ENCODE measurements around the gene CTNNB1.
"Not testable (repeated sequence)": the region's sequence is repeated elsewhere in the genome, so short reads cannot be mapped to it uniquely, and the experiment has no call there.

The CTNNB1 gene

DNA sequence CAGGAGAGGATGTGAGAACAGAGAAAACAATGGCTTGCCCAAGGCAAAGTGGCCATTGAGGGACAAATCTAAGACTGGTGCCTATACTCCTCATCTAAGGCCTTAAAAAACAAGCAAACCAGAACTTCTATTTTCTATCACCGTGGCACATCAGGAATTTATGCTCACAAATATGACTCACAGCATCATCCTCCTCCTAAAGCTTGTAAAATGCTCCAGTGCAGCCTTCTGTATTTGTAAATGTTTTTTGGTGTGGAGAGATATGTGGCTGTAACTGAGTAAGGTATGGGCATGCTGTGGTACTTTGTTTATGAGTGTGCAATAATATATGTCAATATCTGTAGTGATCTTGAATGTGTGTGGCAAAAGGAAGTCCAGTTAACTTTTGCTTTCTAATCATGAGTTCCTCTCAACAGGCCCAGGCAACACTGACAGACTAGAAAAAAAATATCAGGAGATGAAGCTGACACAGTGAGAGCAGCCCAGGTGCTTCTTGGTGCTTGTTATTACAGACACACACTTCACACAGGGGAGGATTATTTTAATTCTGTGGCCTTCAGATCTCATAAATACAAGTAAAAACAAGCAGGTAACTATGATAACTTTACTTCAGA is 60.3 kb downstream of the CTNNB1 start:
- DNase-seq (ENCODE audit: low spot score) = no peak

DNA sequence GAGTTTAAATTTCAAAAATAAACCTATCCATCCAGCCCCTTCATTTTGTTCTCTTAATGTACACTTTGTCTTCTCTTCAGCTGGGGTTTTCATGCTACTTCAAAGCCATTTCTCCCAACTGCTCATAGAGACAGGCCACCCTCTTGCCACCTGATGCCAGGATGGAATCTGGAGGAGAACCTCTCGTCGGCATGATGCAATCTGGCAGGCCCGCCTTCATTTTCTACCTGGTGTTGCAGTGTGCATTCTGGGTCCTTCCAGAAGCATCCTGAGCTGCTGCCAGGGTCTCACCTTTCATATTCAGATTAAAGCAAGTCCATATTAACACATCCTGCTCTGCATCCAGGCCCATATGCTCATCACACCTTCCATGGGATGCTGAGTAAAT is 60.8 kb downstream of the CTNNB1 start:
- no peak for DNase-seq (ENCODE audit: low spot score)

DNA sequence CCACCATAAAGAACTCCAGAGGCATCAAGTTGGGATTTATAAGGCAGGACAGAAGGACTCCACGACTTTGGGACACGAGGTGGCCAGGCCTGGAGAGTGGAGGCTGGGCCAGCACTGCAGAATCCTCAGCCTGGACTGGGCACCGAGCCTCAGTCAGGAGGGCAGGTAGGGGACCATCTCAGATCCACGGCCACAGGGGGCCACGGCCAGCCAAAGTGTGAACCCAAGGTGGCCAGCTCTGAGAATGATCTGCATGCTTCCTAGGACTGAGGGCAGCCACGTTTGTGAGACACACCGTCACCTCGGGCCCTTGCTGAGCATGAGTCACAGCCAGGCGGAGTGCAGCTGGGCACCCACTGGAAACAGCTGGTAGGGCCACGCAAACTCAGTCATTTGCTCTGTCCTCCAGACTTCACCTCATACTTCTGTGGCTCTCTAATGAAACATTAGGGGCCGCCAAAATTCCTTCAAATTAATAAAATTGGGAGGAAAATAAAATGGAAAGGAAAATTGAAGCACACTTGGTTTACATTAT is 65.8 kb downstream of the CTNNB1 start:
- DNase-seq (ENCODE audit: low spot score) = no peak

DNA sequence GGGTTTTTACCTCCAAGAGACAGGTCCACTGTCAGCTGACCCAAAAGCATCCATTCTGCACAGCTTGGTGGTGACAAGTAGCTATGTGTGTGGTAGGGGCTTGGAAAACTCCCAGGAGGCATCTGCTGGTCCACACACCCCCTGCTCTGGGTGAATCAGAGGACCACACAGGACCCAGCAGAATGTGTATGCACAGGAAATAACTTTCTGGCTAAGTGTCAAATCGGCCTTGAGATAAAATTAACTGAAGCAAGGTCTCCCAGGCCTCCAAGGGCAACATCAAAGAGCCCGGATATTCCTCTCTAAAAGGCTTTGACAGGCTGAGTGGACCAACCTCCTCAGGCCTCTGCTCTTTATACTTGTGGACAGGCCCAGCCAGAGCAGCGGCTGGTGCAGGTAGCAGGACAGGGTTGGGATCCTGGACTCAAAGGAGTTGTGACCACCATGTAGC is 66.5 kb downstream of the CTNNB1 start:
- no peak for DNase-seq (ENCODE audit: low spot score)

DNA sequence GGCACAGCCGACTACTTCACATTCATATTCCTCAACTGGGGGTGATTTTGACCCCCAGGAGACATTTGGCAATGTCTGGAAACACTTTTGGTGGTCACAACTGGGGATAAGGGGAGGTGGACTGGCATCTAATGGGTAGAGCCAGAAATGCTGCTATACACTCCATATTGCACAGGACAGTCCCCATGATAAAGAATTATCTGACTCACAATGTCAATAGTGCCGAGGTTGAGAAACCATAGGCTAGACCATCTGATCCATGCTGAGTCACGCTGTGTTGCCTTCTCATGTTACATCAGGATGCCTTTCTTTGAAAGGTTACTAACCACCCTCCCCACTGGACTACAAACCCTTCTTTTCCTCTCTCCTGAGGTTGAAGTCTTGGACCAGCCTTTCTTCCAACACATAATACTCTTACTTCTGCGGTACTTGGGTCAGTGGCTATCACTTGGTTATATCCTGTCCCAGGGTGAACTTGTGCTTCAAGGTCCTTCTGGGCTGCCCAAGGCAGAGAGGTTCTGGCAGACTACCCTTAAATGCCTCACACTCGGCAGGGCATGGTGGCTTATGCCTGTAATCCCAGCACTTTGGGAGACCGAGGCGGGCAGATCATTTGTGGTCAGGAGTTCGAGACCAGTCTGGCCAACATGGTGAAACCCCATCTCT is 68.8 kb downstream of the CTNNB1 start:
- DNase-seq (ENCODE audit: low spot score) = peak; percentile 82

DNA sequence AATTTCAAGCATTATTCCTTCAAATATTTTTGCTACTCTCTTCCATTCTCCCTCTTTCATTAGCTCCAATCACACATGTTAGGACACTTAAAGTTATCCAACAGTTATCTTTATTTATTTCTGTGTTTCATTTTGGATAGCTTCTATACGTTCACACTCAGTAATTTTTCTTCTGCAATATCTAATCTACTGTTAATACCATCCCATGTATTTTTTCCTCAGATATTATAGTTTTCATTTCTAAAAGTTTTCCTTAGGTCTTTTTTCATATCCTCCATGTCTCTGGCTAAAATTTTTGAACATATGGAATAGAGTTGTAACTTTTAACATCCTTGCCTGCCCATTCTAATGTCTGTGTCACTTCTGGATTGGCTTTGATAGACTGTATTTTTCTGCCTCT is 73.4 kb downstream of the CTNNB1 start:
- DNase-seq (ENCODE audit: low spot score) = no peak

DNA sequence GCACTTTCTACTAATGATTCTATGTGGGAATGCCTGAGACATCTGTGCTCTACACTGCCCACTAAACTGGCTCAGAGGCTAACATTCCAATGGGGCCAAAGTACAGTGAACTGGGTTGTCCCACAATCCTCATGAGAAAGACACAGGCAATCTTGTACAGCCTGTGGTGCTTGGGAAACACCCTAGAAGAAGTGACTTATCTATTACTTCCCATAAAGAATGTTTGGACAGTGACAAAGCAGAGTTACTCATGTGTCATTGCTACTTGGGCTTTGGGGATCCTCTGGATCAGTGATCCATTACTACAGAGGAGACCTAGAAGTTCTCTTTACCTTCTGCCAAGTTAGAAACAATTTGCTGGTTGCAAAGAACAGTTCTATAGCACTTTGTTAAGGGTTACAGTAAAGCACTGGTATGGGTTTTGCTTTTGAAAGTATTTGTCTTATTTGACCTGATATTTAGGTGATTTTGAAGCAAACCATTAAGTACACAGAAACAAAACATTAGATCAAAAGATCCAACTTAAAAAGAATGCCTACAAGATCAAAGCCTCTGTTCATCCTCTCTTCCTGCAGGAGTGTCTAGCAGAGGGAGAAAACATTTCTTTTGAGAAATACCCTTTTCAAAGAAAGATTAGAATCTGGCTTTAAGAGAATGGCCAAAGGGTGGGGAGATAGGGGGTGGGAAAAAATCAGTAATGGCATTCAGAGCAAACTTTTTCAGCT is 75.8 kb downstream of the CTNNB1 start:
- peak; percentile 63 for DNase-seq (ENCODE audit: low spot score)

DNA sequence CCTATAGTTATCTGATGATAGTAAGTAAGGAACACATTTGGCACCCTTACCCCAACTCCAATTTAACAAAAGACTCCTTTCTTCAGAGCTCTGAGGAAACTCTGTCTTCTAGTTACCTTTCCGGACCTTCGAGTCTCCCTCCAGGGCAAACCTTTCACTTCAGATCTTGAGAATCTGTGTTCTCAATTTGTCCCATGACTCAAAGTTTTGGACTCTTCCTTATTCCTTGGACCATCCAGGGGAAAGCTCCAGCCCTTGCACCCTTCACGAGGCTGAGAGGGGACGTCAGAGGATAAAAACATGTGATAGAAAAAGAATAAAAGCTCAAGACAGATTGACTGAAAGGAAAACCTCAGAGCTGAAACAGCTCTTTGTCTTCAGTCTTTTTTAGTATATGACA is 76.9 kb downstream of the CTNNB1 start:
- no peak for DNase-seq (ENCODE audit: low spot score)

DNA sequence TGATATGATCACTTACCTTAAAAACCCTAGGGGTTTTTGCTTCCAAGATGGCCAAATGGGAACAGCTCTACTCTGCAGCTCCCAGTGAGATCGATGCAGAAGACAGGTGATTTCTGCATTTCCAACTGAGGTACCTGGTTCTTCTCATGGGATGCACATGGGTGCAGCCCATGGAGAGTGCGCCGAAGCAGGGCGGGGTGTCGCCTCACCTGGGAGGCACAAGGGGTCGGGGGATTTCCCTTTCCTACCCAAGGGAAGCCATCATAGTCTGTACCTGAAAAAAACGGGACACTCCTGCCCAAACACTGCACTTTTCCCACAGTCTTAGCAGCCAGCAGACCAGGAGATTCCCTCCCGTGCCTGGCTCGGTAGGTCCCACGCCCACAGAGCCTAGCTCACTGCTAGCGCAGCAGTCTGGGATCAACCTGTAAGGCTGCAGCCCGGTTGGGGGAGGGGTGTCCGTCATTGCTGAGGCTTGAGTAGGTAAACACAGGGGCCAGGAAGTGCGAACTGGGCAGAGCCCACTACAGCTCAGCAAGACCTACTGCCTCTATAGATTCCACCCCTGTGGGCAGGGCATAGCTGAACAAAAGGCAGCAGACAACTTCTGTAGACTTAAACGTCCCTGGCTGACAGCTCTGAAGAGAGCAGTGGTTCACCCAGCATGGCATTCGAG is 78.6 kb downstream of the CTNNB1 start:
- no peak for DNase-seq (ENCODE audit: low spot score)

DNA sequence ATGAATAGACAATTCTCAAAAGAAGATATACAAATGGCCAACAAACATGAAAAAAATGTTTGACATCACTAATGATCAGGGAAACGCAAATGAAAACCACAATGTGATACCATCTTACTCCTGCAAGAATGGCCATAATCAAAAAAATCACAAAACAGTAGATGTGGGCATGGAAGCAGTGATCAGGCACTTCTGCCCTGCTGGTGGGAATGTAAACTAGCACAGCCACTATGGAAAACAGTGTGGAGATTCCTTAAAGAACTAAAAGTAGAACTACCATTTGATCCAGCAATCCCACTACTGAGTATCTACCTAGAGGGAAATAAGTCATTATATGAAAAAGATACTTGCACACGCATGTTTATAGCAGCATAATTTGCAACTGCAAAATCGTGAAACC is 85.6 kb downstream of the CTNNB1 start:
- DNase-seq (ENCODE audit: low spot score) = not testable (repeated sequence)

DNA sequence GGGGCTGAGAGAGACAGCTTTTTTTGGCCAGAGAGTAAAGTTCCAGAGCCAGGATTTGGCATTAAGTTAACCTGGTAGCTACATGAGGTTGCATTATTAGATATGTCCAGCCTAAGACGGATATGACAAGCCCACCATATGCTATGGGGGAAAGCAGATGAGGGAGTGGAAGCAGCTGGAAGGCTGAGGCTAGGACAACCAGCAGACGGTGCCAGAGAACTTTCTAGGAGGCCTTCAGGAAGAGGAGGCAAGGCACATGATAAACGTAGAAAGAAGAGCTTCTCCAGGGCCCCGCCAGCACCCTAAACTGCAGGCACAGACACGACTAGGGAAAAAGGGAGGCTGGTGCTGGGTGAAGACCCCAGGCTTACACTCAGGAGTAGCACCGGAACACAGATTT is 87.0 kb downstream of the CTNNB1 start:
- DNase-seq (ENCODE audit: low spot score) = no peak

DNA sequence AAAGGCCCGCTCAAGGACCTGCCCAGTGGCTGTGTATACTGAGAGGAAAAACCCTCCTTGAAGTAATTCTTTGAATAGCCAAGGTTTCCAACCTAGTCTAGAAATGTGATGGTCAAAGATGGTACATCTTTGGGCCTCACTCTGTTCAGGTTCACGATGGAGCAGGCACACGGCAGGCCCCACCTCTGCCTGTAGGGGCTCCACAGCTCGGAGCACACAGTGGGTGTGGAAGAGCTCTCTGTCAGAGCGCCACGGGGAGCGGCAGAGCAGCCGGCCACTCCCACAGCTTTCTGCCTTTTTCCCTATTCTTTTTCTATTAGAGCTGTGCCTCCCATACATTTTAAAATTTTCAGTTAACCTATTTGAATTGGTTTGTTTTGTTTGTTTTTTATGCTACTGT is 89.5 kb downstream of the CTNNB1 start:
- no peak for DNase-seq (ENCODE audit: low spot score)

Data from LoVo (cell line).